Measurements from ENCODE around the gene FYB1. TPM values are rescaled to one million over a fixed set of nuclear protein-coding genes. Genes with fewer than 3 reads are reported as not detected.

The FYB1 gene
- total RNA-seq, 3 donors from 2014 or later (not counting 1 experiment from before 2014, with no cell fraction given): 277 to 340 (median 295) TPM

DNA sequence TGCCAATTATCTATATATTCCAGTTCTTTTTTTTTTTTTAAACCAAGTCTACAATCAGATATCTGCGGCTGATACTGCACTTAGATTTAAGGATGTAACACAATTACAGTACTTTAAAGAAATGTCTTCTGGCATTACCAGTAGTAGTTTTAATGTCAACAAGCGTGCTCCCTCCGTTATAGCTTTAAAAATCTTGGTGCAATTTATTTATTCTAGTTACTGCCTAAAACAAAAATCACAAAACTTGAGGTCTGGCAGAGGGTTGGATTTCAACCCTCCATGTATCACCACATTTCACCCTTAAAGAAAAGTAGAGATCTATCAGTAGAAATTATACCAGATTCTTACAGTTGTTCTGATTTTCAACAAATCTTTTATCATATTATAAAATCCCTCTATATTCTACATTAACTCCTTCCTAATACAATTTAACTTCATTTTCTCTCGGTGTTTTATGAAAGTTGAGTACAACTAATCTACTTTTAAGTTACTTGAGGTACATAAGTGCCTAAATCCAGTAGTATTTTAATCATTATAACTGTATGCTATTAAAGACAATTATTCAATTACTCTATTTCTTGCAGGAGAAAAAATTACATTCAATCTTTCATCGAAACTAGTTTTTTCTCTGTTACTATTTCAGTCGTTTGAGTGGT lies 143.1 kb downstream of the FYB1 start:
- Histone ChIP-seq H3K36me3 (ENCODE audit: control insufficient read depth, insufficient read depth, low read length) (peaks cover 3% of the 10 kb centered on the region), H3K4me1 (ENCODE audit: control insufficient read depth, insufficient read depth, low read length) (peaks cover 3% of the 10 kb centered on the region), H3K9me3 (ENCODE audit: control insufficient read depth, insufficient read depth, low read length) (no peaks in the 10 kb centered on the region), H3K27ac (ENCODE audit: low read length) (no peak overlapping the region), H3K4me3 (ENCODE audit: low read length) (no peak overlapping the region), H3K27me3 (ENCODE audit: control insufficient read depth, insufficient read depth, low read length) (peaks cover 13% of the 10 kb centered on the region)
- DNase-seq (no peak), ATAC-seq (no peak)
- 67% methylated on average over 3 of the region's 6 CpGs for WGBS (ENCODE audit: insufficient coverage)
- intact Hi-C loops (cut with micrococcal nuclease): no loop called here
- H3K36me3 Mint-ChIP-seq: no peaks in the 10 kb centered on the region
- H3K4me1 Mint-ChIP-seq: peaks cover 35 to 38% of the 10 kb centered on the region in 2 donors
- peaks cover 6 to 10% of the 10 kb centered on the region in 2 donors for H3K27me3 Mint-ChIP-seq (ENCODE audit: low read depth in 2 of 2)
- H3K27ac Mint-ChIP-seq: peak overlapping the region in 1 of 2 donors; percentile 99
- H3K4me3 Mint-ChIP-seq: peak overlapping the region; percentile 10
- no peak for TF ChIP-seq CTCF (IDR thresholded peaks at IDR 0.05)
- H3K9me3 Mint-ChIP-seq: no peaks in the 10 kb centered on the region

- H3K4me3 Mint-ChIP-seq: peak within 1 kb of the TSS; percentile 96
- H3K36me3 Mint-ChIP-seq: no peaks in the 10 kb centered on the region
- WGBS (ENCODE audit: insufficient coverage): under 1% methylated on average over 92 of the region's 94 CpGs
- H3K27ac Mint-ChIP-seq: peak within 1 kb of the TSS; percentile 97 to 99
- ATAC-seq: peak; percentile 68 to 86 (median 78)
- no peaks in the 10 kb centered on the region for H3K9me3 Mint-ChIP-seq
- H3K27me3 Mint-ChIP-seq (ENCODE audit: low read depth in 2 of 2): peaks cover 0 to 4% of the 10 kb centered on the region in 2 donors
- H3K4me3 ChIP-seq (ENCODE audit: low read length): peak within 1 kb of the TSS; percentile 60
- H3K4me1 ChIP-seq (ENCODE audit: control insufficient read depth, insufficient read depth, low read length): peaks cover 3% of the 10 kb centered on the region
- peaks cover 8% of the 10 kb centered on the region for H3K27me3 ChIP-seq (ENCODE audit: control insufficient read depth, insufficient read depth, low read length)
- H3K36me3 ChIP-seq (ENCODE audit: control insufficient read depth, insufficient read depth, low read length): peaks cover 5% of the 10 kb centered on the region
- intact Hi-C loops (cut with micrococcal nuclease): no loop called here
- peak within 1 kb of the TSS; percentile 98 for H3K27ac ChIP-seq (ENCODE audit: low read length)
- H3K9me3 ChIP-seq (ENCODE audit: control insufficient read depth, insufficient read depth, low read length): no peaks in the 10 kb centered on the region
- TF ChIP-seq CTCF (IDR thresholded peaks at IDR 0.05): no peak
- DNase-seq: peak; percentile 88 to 94
- H3K4me1 Mint-ChIP-seq: peaks cover 44% of the 10 kb centered on the region in 2 donors
Measured at GRCh38 chr5:39074017-39074814, 145.1 kb downstream of the FYB1 start, which contains the start of gene RICTOR. Gene RICTOR (minus strand): TSS chr5:39074399. CDS start chr5:39074377, 22 bp downstream.

DNA sequence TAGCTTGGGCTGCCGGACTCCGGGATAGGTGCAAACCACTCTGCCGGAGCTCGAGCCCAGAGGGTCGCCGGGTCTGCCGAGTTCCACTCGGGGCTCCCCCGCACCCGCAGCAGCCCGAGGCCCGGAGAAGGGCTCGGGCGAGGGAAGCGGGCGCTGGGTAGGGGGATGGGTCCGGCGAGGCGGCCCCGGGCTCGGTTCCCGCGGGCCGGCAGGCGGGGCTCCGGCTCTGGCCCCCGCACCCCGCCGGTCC lies 145.7 kb downstream of the FYB1 start:
- H3K27ac ChIP-seq (ENCODE audit: low read length): peak overlapping the region; percentile 98
- peak; percentile 24 to 52 (median 38) for ATAC-seq
- H3K4me3 ChIP-seq (ENCODE audit: low read length): peak overlapping the region; percentile 60
- Mint-ChIP-seq H3K27me3 (ENCODE audit: low read depth in 2 of 2) (peaks cover 0 to 3% of the 10 kb centered on the region in 2 donors), H3K4me1 (peaks cover 47 to 48% of the 10 kb centered on the region in 2 donors), H3K4me3 (peak overlapping the region; percentile 96), H3K9me3 (no peaks in the 10 kb centered on the region), H3K27ac (peak overlapping the region; percentile 97 to 99), H3K36me3 (no peaks in the 10 kb centered on the region)
- TF ChIP-seq CTCF (IDR thresholded peaks at IDR 0.05): no peak
- no peak for DNase-seq
- under 1% methylated on average over 29 of the region's 29 CpGs for WGBS (ENCODE audit: insufficient coverage)
- no peaks in the 10 kb centered on the region for H3K9me3 ChIP-seq (ENCODE audit: control insufficient read depth, insufficient read depth, low read length)
- H3K4me1 ChIP-seq (ENCODE audit: control insufficient read depth, insufficient read depth, low read length): peaks cover 3% of the 10 kb centered on the region
- peaks cover 8% of the 10 kb centered on the region for H3K27me3 ChIP-seq (ENCODE audit: control insufficient read depth, insufficient read depth, low read length)
- H3K36me3 ChIP-seq (ENCODE audit: control insufficient read depth, insufficient read depth, low read length): peaks cover 10% of the 10 kb centered on the region
- intact Hi-C loops (cut with micrococcal nuclease): loop anchor here (2.0 kb wide), 1 partner anchor 15 kb away; no protein-coding TSS in a partner anchor

All from natural killer cell (primary cell).